Glomerular visceral epithelial cell (primary cell): ENCODE data around the gene ELFN1.

Source experiments
- DNase-seq: peaks from one replicate; pipeline ENCODE4 v3.0.0-alpha.2; 2016; ENCODE audit errors: extremely low spot score

Gene ELFN1

DNA sequence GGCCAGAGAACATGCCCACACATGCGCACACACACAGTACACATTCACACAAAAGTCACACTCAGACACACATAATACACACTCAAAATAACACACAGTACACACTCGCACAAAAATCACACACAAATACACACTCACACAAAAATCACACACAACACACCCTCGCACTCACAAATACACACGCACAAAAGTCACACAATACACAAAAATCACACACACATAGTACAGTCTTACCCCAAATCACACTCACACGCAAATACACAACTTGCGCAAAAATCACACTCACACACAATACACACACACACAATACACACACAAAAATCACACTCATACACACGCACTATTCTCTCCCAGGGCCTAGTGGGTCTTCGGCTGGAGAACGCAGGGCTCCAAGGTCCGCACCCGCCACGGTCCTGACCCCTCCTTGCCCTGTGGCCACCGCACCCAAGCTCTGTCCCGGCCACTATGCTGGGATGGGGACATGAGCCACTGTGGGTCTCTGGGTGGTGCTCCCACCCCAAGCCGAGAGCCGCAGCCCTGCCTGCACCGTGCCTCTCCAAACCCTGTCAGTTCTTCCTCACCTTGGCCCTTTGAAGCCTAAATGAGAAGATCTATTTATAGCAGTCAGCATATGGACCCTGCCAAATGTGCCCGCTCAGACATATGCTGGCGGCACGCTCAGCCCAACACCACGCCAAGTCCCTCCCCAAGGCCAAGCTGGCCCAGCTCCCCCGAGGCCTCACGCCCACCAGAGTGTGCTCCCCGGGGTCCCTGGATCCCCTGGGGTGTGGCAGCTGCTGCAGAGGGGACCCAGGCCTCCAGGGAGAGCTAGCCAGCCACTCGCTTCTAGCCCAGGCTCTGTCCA lies 55.9 kb downstream of the ELFN1 start:
- DNase-seq = no peak

DNA sequence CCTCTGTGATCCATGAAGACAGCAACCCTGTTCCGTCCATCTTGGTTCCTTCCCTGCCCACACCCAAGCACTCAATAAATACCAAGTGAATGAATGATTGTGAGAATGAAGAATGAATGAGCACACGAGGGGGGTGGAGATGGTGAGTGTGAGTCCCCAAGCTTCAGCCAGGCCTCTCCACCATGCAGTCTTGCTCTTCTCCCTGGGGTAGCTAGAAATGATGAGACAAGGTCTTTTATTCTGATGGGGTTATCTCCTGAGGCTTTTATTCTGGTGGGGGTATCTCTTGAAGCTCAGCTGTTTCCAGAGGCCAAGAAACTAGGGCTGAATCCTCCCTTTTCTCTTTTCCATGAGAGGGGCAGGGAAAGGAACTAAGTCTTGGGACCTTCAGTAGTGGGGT lies 57.0 kb downstream of the ELFN1 start:
- DNase-seq = no peak

DNA sequence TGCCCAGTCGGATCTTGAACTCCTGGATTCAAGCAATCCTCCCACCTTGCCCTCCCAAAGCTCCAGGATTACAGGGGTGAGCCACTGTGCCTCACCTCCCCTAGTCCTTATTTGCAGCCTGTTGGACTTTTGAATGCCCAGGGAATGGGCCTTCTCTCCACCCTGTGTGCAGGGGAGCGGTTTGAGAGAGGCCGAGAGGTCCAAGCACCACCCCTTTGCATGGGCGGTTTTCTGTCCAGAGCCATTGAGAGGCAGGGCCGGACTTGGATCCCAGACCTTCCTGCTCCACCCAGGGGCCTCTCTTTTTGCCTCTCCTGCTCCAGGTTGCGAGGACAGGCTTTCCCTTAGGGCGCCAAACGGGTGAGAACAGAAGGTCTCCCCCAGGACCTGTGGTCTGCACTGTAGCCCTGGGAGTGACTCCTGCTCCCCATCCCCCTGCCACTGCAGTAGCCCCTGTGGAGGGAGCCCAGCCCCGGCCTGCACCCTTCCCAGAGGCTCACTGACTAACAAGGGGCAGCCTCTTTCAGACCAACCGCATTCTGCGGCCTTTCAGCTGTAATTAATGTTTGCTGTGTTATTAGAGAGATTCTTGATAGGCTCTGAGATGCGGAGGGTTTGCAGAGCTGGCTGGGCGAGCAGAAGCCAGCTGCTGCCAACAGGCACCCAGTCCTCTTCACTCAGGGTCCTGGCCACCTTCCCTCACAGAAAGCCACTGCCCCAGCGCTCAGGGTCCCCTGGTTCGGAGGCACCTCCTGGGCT lies 57.9 kb downstream of the ELFN1 start:
- no peak for DNase-seq

- DNase-seq = no peak
These were observed 59.1 kb downstream of the ELFN1 start for GRCh38 chr7:1729183-1729582.

DNA sequence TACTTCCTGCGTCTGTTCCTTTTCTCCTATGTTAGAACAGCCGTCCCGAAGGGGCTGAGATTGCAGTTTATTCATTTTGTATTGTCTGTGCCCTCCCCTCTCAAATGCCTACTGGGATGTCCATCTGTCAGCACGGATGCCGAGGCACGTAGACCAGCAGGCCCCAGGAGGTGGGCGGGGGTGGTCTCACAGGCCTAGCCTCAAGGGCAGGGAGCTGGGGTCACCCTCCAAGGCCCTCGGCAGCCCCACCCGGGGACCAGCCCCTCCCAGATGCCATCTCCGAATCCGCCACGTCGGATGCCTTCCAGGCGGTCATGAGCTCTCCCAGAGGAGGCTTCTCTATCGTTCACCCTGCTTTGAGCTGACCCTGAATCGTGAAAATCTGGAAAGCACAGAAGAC lies 59.7 kb downstream of the ELFN1 start:
- no peak for DNase-seq

- DNase-seq = no peak
These were observed 62.0 kb downstream of the ELFN1 start for GRCh38 chr7:1732072-1732471.

DNA sequence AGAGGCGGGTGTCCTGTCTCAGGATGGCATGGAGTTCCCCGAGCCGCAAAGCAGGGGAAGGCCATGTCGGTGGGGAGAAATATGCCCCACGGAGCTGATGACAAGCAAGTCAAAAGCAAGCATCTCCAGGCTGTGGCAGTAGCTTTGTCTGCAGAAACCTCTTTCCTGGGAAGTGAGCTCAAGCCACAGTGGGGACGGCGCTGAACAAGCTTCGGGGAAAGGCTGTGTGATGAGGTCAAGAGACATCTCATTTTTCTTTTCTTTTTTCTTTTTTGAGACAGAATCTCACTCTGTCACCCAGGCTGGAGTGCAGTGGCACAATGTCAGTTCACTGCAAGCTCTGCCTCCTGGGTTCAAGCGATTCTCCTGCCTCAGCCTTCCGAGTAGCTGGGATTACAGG lies 62.6 kb downstream of the ELFN1 start:
- DNase-seq = no peak

- DNase-seq = no peak
These were observed 63.3 kb downstream of the ELFN1 start for GRCh38 chr7:1733206-1733907.

GRCh38 chr7:1733908-1734730 lies 64.0 kb downstream of the ELFN1 start:
- no peak for DNase-seq

GRCh38 chr7:1735262-1735661 lies 65.2 kb downstream of the ELFN1 start:
- DNase-seq = no peak

GRCh38 chr7:1735806-1736483 lies 65.9 kb downstream of the ELFN1 start:
- DNase-seq = no peak

DNA sequence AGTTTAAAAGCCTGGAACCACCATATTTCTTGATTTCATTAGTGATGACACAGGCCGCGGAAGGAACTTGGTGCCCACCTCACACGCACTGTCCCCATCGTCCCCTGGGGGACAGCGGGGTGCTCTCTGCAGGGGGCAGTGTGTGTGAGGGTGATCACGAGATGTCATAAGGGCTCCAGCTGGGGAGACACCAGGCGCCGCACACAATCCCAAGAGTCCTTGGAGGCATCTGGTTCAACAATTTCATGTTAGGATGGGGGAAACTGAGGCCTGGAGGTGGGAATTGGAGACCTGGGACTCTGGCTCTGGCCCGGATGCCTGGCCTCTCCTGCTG lies 66.4 kb downstream of the ELFN1 start:
- no peak for DNase-seq

- no peak for DNase-seq
These were observed 66.8 kb downstream of the ELFN1 start for GRCh38 chr7:1736830-1737229.

DNA sequence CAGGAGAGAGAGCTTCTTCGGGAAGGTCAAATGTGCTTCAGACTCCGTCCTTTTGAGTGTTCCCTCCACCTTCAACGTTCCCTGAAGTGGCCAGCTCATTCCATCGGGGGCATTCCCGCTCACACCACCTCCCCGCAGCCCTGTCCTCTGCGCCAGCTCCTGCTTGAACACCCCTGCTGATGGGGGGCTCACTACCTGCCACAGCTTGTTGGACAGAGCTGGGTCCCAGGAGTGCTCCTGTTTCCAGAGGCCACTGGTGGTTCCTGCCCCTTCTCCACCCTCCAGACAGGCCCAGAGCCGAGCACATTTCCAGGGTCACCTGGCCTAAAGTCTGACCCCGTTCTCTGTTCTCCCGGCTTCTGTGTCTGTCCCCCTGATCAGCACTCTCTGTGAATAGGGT lies 67.4 kb downstream of the ELFN1 start:
- DNase-seq = no peak

DNA sequence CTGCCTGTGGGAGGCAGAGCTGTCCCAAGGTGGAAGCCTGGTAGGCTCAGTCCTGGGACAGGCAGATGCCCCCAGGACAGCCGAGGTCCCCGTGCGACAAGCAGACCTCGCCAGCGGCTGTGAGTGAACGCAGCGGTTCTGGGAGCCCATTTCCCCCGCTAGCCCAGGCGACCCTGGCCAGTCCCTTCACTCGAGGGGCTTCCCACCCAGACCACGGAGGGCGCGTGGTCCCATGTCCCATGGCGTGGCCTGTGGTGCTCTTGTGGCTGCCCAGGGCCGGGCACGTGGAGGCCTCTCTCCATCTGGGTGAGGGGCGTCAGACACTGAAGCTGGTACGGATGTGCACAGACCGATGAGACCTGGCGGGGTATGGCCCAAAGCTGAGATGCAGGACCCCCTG lies 67.9 kb downstream of the ELFN1 start:
- no peak for DNase-seq

DNA sequence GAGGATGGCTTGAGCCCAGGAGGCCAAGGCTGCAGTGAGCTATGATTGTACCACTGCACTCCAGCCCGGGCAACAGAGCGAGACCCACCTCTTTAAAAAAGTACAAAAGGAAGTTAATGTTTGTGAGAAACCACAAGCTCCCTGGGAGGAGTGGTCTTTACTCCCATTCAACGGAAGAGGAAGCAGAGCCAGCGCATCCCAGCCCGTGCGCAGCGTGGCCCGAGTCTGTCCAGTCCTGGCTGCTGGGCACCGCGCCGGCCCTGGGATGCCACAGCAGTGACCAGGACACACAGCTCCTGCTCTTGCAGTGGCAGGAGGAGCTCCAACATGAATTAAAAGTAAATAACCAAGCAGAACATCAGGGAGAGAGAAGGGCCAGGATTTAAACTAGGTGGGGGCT lies 68.4 kb downstream of the ELFN1 start:
- no peak for DNase-seq

DNA sequence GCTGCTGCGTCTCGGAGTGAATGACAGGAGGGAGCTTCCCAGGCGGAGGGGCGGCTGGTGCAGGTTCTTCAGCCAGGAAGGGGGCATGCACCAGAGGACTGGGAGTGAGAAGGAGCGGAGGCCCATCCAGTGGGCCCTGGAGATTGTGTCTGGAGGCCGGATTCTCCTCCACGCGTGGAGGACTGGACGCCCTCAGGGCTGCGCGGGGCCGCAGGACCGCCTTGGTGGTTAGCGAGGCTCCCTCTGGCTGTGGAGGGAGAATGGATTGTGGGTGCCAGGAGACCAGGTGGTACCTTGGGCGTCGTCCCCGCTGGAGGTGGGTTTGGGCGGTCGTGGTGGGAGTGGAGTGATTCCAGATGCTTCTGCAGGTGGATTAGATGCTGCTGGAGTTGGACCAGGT lies 68.9 kb downstream of the ELFN1 start:
- no peak for DNase-seq

DNA sequence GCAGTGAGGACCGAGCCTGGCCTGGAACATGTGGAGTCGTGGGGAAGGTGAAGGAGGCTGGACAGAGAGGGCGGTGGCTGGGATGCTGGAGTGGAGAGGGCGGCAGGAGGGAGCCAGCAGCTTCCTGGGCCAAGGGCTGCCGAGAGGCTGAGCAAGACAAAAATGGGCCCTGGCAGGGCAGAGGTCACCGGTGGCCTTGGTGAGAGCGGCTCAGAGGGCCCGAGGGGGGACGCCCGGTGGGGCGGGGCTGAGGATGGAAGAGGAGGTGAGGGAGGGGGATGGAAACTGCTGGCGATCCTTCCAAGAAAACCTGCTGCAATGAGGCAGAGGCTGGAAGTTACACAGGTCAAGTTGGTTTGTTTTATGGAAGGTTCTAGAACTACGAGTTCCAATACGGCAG lies 69.5 kb downstream of the ELFN1 start:
- DNase-seq = no peak

DNA sequence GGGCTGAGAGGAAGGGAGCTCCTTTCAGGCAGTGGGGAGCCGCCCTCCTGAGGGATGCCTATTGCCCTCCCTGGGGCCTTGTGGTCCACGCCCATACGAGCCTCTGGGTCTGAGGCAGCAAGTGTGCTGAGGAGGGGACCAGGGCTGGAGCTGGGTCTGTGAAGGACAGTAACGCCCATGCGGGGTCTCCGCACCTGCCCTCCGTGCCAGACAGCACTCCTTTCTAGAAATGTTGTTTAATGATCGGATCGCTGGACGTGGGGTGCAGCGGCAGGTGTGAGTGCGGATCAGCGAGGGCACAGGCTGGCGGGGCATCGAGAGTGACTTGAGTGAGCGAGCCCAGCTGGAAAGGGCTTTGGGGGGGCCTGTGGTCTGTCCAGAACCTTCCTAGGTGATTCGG lies 70.1 kb downstream of the ELFN1 start:
- no peak for DNase-seq

GRCh38 chr7:1741246-1741645 lies 71.2 kb downstream of the ELFN1 start:
- no peak for DNase-seq
